Astrocyte (in vitro differentiated cells and primary cell): ENCODE results near the gene TPPP2. TPM values are rescaled to one million over a fixed set of nuclear protein-coding genes. Genes with fewer than 3 reads are reported as not detected.

Source experiments
- DNase-seq: peaks from one replicate; pipeline ENCODE4 v3.0.0-alpha.2; 2010; ENCODE audit warnings: low read depth
- FAIRE-seq: peaks from 2 replicates; lab custom pipeline; 2011; peaks lifted over from hg19 to GRCh38; lab: Jason Lieb, UNC
- H2AFZ ChIP-seq: 2 replicates; pipeline ENCODE4 v1.6.0; 2012; ENCODE audit warnings: low read depth, low read length, inconsistent platforms
- H3K27ac ChIP-seq: 2 replicates; pipeline ENCODE4 v1.5.1; 2011; ENCODE audit warnings: low read depth, low read length, inconsistent platforms
- H3K27me3 ChIP-seq: 2 replicates; pipeline ENCODE4 v1.6.0; 2011; ENCODE audit warnings: low read length, inconsistent platforms; ENCODE audit not compliant: insufficient read depth
- H3K36me3 ChIP-seq: 2 replicates; pipeline ENCODE4 v1.5.1; 2011; ENCODE audit warnings: low read length, inconsistent platforms; ENCODE audit not compliant: insufficient read depth
- H3K4me1 ChIP-seq: 2 replicates; pipeline ENCODE4 v1.5.1; 2011; ENCODE audit warnings: low read length, inconsistent platforms; ENCODE audit not compliant: insufficient read depth
- H3K4me2 ChIP-seq: 2 replicates; pipeline ENCODE4 v1.6.0; 2012; ENCODE audit warnings: low read length, inconsistent platforms
- H3K4me3 ChIP-seq: 2 replicates; pipeline ENCODE4 v1.5.1; 2011; ENCODE audit warnings: low read depth, mild to moderate bottlenecking, low read length, inconsistent platforms; ENCODE audit not compliant: insufficient read depth
- H3K79me2 ChIP-seq: 2 replicates; pipeline ENCODE4 v1.6.0; 2012; ENCODE audit warnings: mild to moderate bottlenecking, low read length, inconsistent platforms; ENCODE audit not compliant: insufficient read depth
- H3K9ac ChIP-seq: 2 replicates; pipeline ENCODE4 v1.6.0; 2012; ENCODE audit warnings: mild to moderate bottlenecking, low read length, inconsistent platforms
- H3K9me3 ChIP-seq: 2 replicates; pipeline ENCODE4 v1.5.1; 2012; ENCODE audit warnings: low read depth, mild to moderate bottlenecking, low read length, inconsistent platforms; ENCODE audit not compliant: insufficient read depth
- H4K20me1 ChIP-seq: 2 replicates; pipeline ENCODE4 v1.6.0; 2012; ENCODE audit warnings: low read length, inconsistent platforms; ENCODE audit not compliant: insufficient read depth
- H3K27ac Mint-ChIP-seq: one replicate; pipeline ENCODE4 v1.8.0; 2021; ENCODE audit warnings: mild to moderate bottlenecking, mixed read lengths; ENCODE audit not compliant: unreplicated experiment
- H3K27me3 Mint-ChIP-seq: one replicate; pipeline ENCODE4 v1.8.0; 2021; ENCODE audit warnings: low read depth, mixed read lengths; ENCODE audit not compliant: unreplicated experiment
- H3K36me3 Mint-ChIP-seq: one replicate; pipeline ENCODE4 v1.8.0; 2021; ENCODE audit warnings: low read depth, mixed read lengths; ENCODE audit not compliant: unreplicated experiment
- H3K4me1 Mint-ChIP-seq: one replicate; pipeline ENCODE4 v1.8.0; 2021; ENCODE audit warnings: low read depth, mixed read lengths; ENCODE audit not compliant: unreplicated experiment
- H3K4me3 Mint-ChIP-seq: one replicate; pipeline ENCODE4 v1.8.0; 2021; ENCODE audit warnings: mild to moderate bottlenecking, moderate library complexity, mixed read lengths; ENCODE audit not compliant: unreplicated experiment
- H3K9me3 Mint-ChIP-seq: one replicate; pipeline ENCODE4 v1.8.0; 2021; ENCODE audit warnings: mild to moderate bottlenecking, mixed read lengths; ENCODE audit not compliant: unreplicated experiment
- EZH2 ChIP-seq: IDR thresholded peaks from 2 replicates; pipeline ENCODE4 v1.6.1; 2012; ENCODE audit warnings: mild to moderate bottlenecking, low read length, inconsistent platforms; ENCODE audit not compliant: insufficient read depth
- total RNA-seq: library from RNA; stranded (reverse); gene quantifications from 2 replicates; pipeline ENCODE4 v1.2.1, GENCODE V29; 2021
- TF ChIP-seq, protein P1 (sequence below): IDR thresholded peaks from 2 replicates; pipeline ENCODE4 v1.5.1; 2011; ENCODE audit warnings: low read depth, mild to moderate bottlenecking, inconsistent platforms, low read length, moderate library complexity; ENCODE audit not compliant: insufficient read depth

The TPPP2 gene
- total RNA-seq, 1 donor from 2014 or later = not detected

DNA sequence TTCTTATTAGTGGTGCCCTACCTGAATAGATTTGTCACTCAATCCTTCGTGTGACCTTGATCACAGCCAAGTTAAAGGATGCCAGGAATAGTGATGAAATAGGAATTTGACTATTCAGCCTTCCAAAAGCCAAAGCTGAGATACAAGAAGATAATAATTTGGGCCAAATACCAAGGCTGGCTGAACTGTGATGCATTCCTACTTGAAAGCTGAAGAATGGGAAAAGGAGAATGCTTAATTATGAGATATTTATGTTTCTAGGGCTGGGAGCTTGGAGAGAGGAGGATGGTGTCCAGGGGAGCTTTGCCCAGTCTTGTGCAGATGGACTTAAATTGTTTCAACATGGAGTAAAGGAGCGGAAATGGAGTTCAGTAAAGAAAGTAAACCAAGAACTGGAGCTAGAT, 17.4 kb downstream of the TPPP2 start:
- Histone ChIP-seq H3K4me3 (no peak overlapping the region), H3K79me2 (no peaks in the 10 kb centered on the region), H3K9ac (no peak overlapping the region), H3K36me3 (no peaks in the 10 kb centered on the region), H3K4me2 (no peak overlapping the region), H3K4me1 (peaks cover 2% of the 10 kb centered on the region), H3K9me3 (no peaks in the 10 kb centered on the region), H2AFZ (no peak overlapping the region), H3K27me3 (peaks cover 10% of the 10 kb centered on the region), H3K27ac (no peak overlapping the region), H4K20me1 (no peaks in the 10 kb centered on the region)
- Mint-ChIP-seq H3K4me3 (no peak overlapping the region), H3K27ac (peak overlapping the region; percentile 22), H3K36me3 (peaks cover 2% of the 10 kb centered on the region), H3K4me1 (peaks cover 14% of the 10 kb centered on the region), H3K27me3 (peaks cover 14% of the 10 kb centered on the region), H3K9me3 (peaks cover 9% of the 10 kb centered on the region)
- DNase-seq (peak; percentile 67), FAIRE-seq (no peak)
- TF ChIP-seq, protein P1, sequence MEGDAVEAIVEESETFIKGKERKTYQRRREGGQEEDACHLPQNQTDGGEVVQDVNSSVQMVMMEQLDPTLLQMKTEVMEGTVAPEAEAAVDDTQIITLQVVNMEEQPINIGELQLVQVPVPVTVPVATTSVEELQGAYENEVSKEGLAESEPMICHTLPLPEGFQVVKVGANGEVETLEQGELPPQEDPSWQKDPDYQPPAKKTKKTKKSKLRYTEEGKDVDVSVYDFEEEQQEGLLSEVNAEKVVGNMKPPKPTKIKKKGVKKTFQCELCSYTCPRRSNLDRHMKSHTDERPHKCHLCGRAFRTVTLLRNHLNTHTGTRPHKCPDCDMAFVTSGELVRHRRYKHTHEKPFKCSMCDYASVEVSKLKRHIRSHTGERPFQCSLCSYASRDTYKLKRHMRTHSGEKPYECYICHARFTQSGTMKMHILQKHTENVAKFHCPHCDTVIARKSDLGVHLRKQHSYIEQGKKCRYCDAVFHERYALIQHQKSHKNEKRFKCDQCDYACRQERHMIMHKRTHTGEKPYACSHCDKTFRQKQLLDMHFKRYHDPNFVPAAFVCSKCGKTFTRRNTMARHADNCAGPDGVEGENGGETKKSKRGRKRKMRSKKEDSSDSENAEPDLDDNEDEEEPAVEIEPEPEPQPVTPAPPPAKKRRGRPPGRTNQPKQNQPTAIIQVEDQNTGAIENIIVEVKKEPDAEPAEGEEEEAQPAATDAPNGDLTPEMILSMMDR = no peak
- no peak for TF ChIP-seq EZH2

DNA sequence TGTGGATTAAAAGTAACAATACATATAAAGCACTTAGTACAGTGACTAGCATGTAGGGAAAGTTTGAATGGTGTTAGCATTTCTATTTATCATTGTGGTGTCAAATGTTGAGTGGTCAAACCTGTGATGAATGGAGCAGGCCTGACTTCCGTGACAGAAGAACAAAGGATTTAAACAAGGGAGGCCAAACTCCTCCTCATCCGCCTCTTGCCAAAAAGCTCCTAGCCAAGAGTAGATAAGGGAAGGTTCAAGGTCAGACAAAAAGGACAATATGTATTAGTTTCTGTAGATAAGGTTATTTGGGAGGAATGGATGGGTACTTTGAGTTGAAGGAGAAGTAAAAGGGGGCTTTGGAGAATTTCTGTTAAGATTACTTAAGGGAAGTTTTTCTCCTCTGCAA, 18.6 kb downstream of the TPPP2 start:
- Histone ChIP-seq H3K4me2 (peak overlapping the region; percentile 27), H4K20me1 (no peaks in the 10 kb centered on the region), H3K27me3 (peaks cover 10% of the 10 kb centered on the region), H3K79me2 (no peaks in the 10 kb centered on the region), H3K27ac (no peak overlapping the region), H3K36me3 (no peaks in the 10 kb centered on the region), H2AFZ (no peak overlapping the region), H3K4me1 (peaks cover 2% of the 10 kb centered on the region), H3K4me3 (no peak overlapping the region), H3K9ac (no peak overlapping the region), H3K9me3 (no peaks in the 10 kb centered on the region)
- peaks cover 10% of the 10 kb centered on the region for H3K4me1 Mint-ChIP-seq
- DNase-seq = peak; percentile 44
- H3K27ac Mint-ChIP-seq = peak overlapping the region; percentile 12
- peaks cover 6% of the 10 kb centered on the region for H3K27me3 Mint-ChIP-seq
- H3K36me3 Mint-ChIP-seq = no peaks in the 10 kb centered on the region
- no peak overlapping the region for H3K4me3 Mint-ChIP-seq
- peaks cover 7% of the 10 kb centered on the region for H3K9me3 Mint-ChIP-seq
- FAIRE-seq = no peak
- TF ChIP-seq EZH2 = no peak
- TF ChIP-seq, protein P1 = no peak

GRCh38 chr14:21049271-21049673, 19.3 kb downstream of the TPPP2 start:
- H3K9ac ChIP-seq = no peak overlapping the region
- H4K20me1 ChIP-seq = no peaks in the 10 kb centered on the region
- H3K9me3 ChIP-seq = no peaks in the 10 kb centered on the region
- FAIRE-seq = no peak
- peaks cover 5% of the 10 kb centered on the region for H3K27me3 ChIP-seq
- Mint-ChIP-seq H3K36me3 (no peaks in the 10 kb centered on the region), H3K27ac (no peak overlapping the region), H3K9me3 (peaks cover 7% of the 10 kb centered on the region), H3K4me1 (peaks cover 15% of the 10 kb centered on the region), H3K4me3 (no peak overlapping the region), H3K27me3 (peaks cover 6% of the 10 kb centered on the region)
- no peak overlapping the region for H3K27ac ChIP-seq
- no peaks in the 10 kb centered on the region for H3K36me3 ChIP-seq
- H3K4me3 ChIP-seq = no peak overlapping the region
- no peak for TF ChIP-seq EZH2
- TF ChIP-seq, protein P1 = no peak
- peak overlapping the region; percentile 27 for H3K4me2 ChIP-seq
- no peak overlapping the region for H2AFZ ChIP-seq
- DNase-seq = peak; percentile 73
- H3K79me2 ChIP-seq = no peaks in the 10 kb centered on the region
- peaks cover 2% of the 10 kb centered on the region for H3K4me1 ChIP-seq
